ENCODE data around the gene NUAK1. TPM values are rescaled to one million over a fixed set of nuclear protein-coding genes. Genes with fewer than 3 reads are reported as not detected.

The NUAK1 gene
- total RNA-seq, 2 experiments from 2014 or later: 0.03 TPM; not detected in 1

GRCh38 chr12:106070147-106070546 is 68.6 kb downstream of the NUAK1 start:
- H3K36me3 ChIP-seq (ENCODE audit: insufficient read depth, low read length): no peaks in the 10 kb centered on the region
- H3K9me3 ChIP-seq (ENCODE audit: low read length): no peaks in the 10 kb centered on the region
- no peak for DNase-seq (ENCODE audit: low spot score)
- ChIA-PET CTCF (ENCODE audit: unreplicated experiment) (no interaction called here), POLR2A (no interaction called here)
- H3K79me2 ChIP-seq (ENCODE audit: insufficient read depth, low read depth, low read length): no peaks in the 10 kb centered on the region
- no peak overlapping the region for H3K4me3 ChIP-seq (ENCODE audit: low read depth, low read length, poor library complexity, severe bottlenecking)
- no peak overlapping the region for H2AFZ ChIP-seq (ENCODE audit: low read length)
- no peak overlapping the region for H3K27ac ChIP-seq (ENCODE audit: low read depth, low read length, poor library complexity, severe bottlenecking)
- no TSS peak for BruUV-seq (replicated peaks)
- H3K4me1 ChIP-seq (ENCODE audit: insufficient read depth, low read length, poor library complexity, severe bottlenecking): no peaks in the 10 kb centered on the region
- intact Hi-C loops (cut with micrococcal nuclease; ENCODE audit: unreplicated experiment): no loop called here
- H3K4me2 ChIP-seq (ENCODE audit: low read length): no peak overlapping the region
- TF ChIP-seq CTCF (conservative IDR thresholded peaks at IDR 0.05; ENCODE audit: low read length) (no peak), EZH2phosphoT487 (IDR thresholded peaks at IDR 0.05; ENCODE audit: borderline replicate concordance, low read depth, low read length) (no peak)
- H3K9me2 ChIP-seq (ENCODE audit: insufficient read depth, low read length): no peaks in the 10 kb centered on the region
- H4K20me1 ChIP-seq (ENCODE audit: insufficient read depth, low read length): no peaks in the 10 kb centered on the region

DNA sequence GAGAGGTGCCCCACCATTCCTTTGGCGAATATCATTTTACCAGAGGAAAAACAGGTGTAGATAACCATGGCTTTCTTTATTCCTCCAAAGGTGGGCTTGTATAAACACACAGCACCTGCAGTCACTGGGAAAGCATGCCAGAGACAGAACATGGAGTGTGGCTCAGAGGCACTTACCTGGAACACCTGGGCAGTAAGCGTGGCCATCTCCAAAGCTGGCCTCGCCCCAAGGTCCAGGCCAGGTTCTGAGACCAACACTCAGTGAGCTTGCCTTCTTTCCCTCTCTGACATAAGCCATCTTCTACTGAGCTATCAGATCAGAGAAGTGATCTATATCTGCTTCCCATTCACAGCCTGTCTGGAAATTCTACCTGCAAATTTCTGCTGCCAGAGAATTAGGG is 70.5 kb downstream of the NUAK1 start:
- intact Hi-C loops (cut with micrococcal nuclease; ENCODE audit: unreplicated experiment): no loop called here
- Histone ChIP-seq H4K20me1 (ENCODE audit: insufficient read depth, low read length) (no peaks in the 10 kb centered on the region), H3K79me2 (ENCODE audit: insufficient read depth, low read depth, low read length) (no peaks in the 10 kb centered on the region), H2AFZ (ENCODE audit: low read length) (no peak overlapping the region), H3K9me2 (ENCODE audit: insufficient read depth, low read length) (no peaks in the 10 kb centered on the region), H3K27ac (ENCODE audit: low read depth, low read length, poor library complexity, severe bottlenecking) (no peak overlapping the region), H3K9me3 (ENCODE audit: low read length) (no peaks in the 10 kb centered on the region), H3K4me1 (ENCODE audit: insufficient read depth, low read length, poor library complexity, severe bottlenecking) (no peaks in the 10 kb centered on the region), H3K4me3 (ENCODE audit: low read depth, low read length, poor library complexity, severe bottlenecking) (no peak overlapping the region), H3K36me3 (ENCODE audit: insufficient read depth, low read length) (no peaks in the 10 kb centered on the region), H3K4me2 (ENCODE audit: low read length) (no peak overlapping the region)
- POLR2A ChIA-PET: no interaction called here
- no TSS peak for BruUV-seq (replicated peaks)
- CTCF ChIA-PET (ENCODE audit: unreplicated experiment): no interaction called here
- DNase-seq (ENCODE audit: low spot score): no peak
- TF ChIP-seq EZH2phosphoT487 (IDR thresholded peaks at IDR 0.05; ENCODE audit: borderline replicate concordance, low read depth, low read length) (no peak), CTCF (conservative IDR thresholded peaks at IDR 0.05; ENCODE audit: low read length) (no peak)

- Histone ChIP-seq H4K20me1 (ENCODE audit: insufficient read depth, low read length) (no peaks in the 10 kb centered on the region), H3K36me3 (ENCODE audit: insufficient read depth, low read length) (no peaks in the 10 kb centered on the region), H3K9me2 (ENCODE audit: insufficient read depth, low read length) (no peaks in the 10 kb centered on the region), H3K4me1 (ENCODE audit: insufficient read depth, low read length, poor library complexity, severe bottlenecking) (no peaks in the 10 kb centered on the region), H3K9me3 (ENCODE audit: low read length) (no peaks in the 10 kb centered on the region), H2AFZ (ENCODE audit: low read length) (no peak overlapping the region), H3K4me3 (ENCODE audit: low read depth, low read length, poor library complexity, severe bottlenecking) (no peak overlapping the region), H3K27ac (ENCODE audit: low read depth, low read length, poor library complexity, severe bottlenecking) (no peak overlapping the region), H3K4me2 (ENCODE audit: low read length) (no peak overlapping the region), H3K79me2 (ENCODE audit: insufficient read depth, low read depth, low read length) (no peaks in the 10 kb centered on the region)
- intact Hi-C loops (cut with micrococcal nuclease; ENCODE audit: unreplicated experiment): no loop called here
- no TSS peak for BruUV-seq (replicated peaks)
- CTCF ChIA-PET (ENCODE audit: unreplicated experiment): no interaction called here
- POLR2A ChIA-PET: no interaction called here
- DNase-seq (ENCODE audit: low spot score): no peak
- no peak for TF ChIP-seq EZH2phosphoT487 (IDR thresholded peaks at IDR 0.05; ENCODE audit: borderline replicate concordance, low read depth, low read length)
- TF ChIP-seq CTCF (conservative IDR thresholded peaks at IDR 0.05; ENCODE audit: low read length): no peak
These were observed 71.0 kb downstream of the NUAK1 start for GRCh38 chr12:106067606-106068205.
